Mammary epithelial cell (primary cell): ENCODE results near the gene CA6.

Source experiments
- EZH2 ChIP-seq: IDR thresholded peaks from 2 replicates; pipeline ENCODE4 v1.6.1; 2012; ENCODE audit warnings: low read length, inconsistent platforms, borderline replicate concordance
- TF ChIP-seq, protein P1 (sequence below), 2 donors: IDR thresholded peaks in 1 of 2; conservative IDR thresholded peaks in 1 of 2; 2 replicates each; pipeline ENCODE4 v1.5.1; 2011 to 2012; ENCODE audit warnings: inconsistent platforms in 2 of 2, low read length in 2 of 2, mild to moderate bottlenecking in 2 of 2, control low read depth in 1 of 2, low read depth in 1 of 2; ENCODE audit not compliant: insufficient read depth in 1 of 2; ENCODE audit errors: extremely low read depth in 1 of 2

DNA sequence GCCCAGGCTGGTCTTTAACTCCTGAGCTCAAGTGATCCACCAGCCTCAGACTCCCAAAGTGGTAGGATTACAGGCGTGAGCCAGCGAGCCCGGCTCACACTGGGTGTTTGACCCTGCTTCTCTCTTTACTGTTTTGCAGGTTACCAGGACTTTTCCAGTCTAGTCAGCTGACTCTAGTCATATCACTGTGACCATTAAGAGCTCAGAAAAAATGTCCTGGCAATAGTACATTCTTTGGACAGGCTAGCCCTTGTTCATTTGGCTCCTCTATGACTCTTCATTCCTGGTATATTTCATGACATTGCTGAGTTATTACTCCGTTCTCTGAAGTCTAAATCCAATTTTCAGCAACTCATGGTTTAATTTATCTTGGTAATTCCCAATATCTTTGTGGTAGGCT is 8.0 kb upstream of the CA6 start:
- TF ChIP-seq, protein P1, sequence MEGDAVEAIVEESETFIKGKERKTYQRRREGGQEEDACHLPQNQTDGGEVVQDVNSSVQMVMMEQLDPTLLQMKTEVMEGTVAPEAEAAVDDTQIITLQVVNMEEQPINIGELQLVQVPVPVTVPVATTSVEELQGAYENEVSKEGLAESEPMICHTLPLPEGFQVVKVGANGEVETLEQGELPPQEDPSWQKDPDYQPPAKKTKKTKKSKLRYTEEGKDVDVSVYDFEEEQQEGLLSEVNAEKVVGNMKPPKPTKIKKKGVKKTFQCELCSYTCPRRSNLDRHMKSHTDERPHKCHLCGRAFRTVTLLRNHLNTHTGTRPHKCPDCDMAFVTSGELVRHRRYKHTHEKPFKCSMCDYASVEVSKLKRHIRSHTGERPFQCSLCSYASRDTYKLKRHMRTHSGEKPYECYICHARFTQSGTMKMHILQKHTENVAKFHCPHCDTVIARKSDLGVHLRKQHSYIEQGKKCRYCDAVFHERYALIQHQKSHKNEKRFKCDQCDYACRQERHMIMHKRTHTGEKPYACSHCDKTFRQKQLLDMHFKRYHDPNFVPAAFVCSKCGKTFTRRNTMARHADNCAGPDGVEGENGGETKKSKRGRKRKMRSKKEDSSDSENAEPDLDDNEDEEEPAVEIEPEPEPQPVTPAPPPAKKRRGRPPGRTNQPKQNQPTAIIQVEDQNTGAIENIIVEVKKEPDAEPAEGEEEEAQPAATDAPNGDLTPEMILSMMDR (conservative IDR thresholded peaks at IDR 0.05 in 1 of 2, IDR thresholded peaks at IDR 0.05 in 1 of 2; ENCODE audit: extremely low read depth in 1 of 2, insufficient read depth in 1 of 2, low read depth in 1 of 2, low read length in 2 of 2): no peak
- no peak for TF ChIP-seq EZH2
